Measurements from ENCODE around the gene KCTD13. TPM values are rescaled to one million over a fixed set of nuclear protein-coding genes. Genes with fewer than 3 reads are reported as not detected.
A peak's percentile ranks its signal among the peaks of the same experiment; 100 is the strongest.

Gene KCTD13
- total RNA-seq, 1 experiment from 2014 or later: 18.3 TPM

GRCh38 chr16:29899516-29900101 is 26.4 kb downstream of the KCTD13 start, which contains the start of gene SEZ6L2:
TSS of gene SEZ6L2 (minus strand) at chr16:29899550. CDS start at chr16:29899019, 531 bp downstream.
- Histone ChIP-seq H3K23me2 (ENCODE audit: insufficient read length, low read depth, low read length, poor library complexity, severe bottlenecking) (peaks cover 25% of the 10 kb centered on the region), H3K27me3 (ENCODE audit: insufficient read depth, low read length) (no peaks in the 10 kb centered on the region), H2BK15ac (ENCODE audit: low read depth, low read length) (no peak within 1 kb of the TSS), H2BK5ac (ENCODE audit: insufficient read length, low read length) (no peak within 1 kb of the TSS), H3K27ac (ENCODE audit: insufficient read length, low read depth, low read length) (no peak within 1 kb of the TSS), H3K4me1 (ENCODE audit: insufficient read depth, low read length) (peaks cover 2% of the 10 kb centered on the region), H3K79me2 (ENCODE audit: insufficient read depth, low read length) (no peaks in the 10 kb centered on the region; the same call in 1 of the 2 replicates), H3K56ac (ENCODE audit: insufficient read length, low read depth, low read length) (no peak within 1 kb of the TSS), H2BK20ac (ENCODE audit: low read depth, low read length, poor library complexity, severe bottlenecking) (no peak within 1 kb of the TSS), H4K20me1 (ENCODE audit: control insufficient read depth, insufficient read depth, insufficient read length) (no peaks in the 10 kb centered on the region), H4K8ac (replicated peaks; ENCODE audit: insufficient read length, low read depth, low read length) (no peak within 1 kb of the TSS), H3K4ac (ENCODE audit: low read depth, low read length) (no peak within 1 kb of the TSS), H3K4me2 (ENCODE audit: insufficient read depth, insufficient read length, low read length) (peak within 1 kb of the TSS; percentile 96), H3K14ac (ENCODE audit: insufficient read depth, low read length) (peak within 1 kb of the TSS; percentile 16; the same call in 1 of the 2 replicates), H2AFZ (ENCODE audit: low read length) (no peak within 1 kb of the TSS), H3K23ac (ENCODE audit: insufficient read length, low read depth, low read length) (no peak within 1 kb of the TSS), H2AK5ac (ENCODE audit: insufficient read length, low read length) (no peak within 1 kb of the TSS), H2BK120ac (ENCODE audit: low read depth, low read length, poor library complexity, severe bottlenecking) (no peak within 1 kb of the TSS), H3K18ac (ENCODE audit: insufficient read length, low read depth, low read length) (peak within 1 kb of the TSS; percentile 71), H4K5ac (ENCODE audit: insufficient read length, low read depth, low read length) (no peak within 1 kb of the TSS), H4K91ac (ENCODE audit: insufficient read length, low read depth, low read length) (no peak within 1 kb of the TSS), H2BK12ac (ENCODE audit: insufficient read length, low read depth, low read length) (no peak within 1 kb of the TSS), H3K9me3 (ENCODE audit: control insufficient read depth, low read depth, low read length) (no peaks in the 10 kb centered on the region), H3K9ac (ENCODE audit: extremely low read depth, insufficient read length, low read length) (peak within 1 kb of the TSS; percentile 65), H3K79me1 (ENCODE audit: insufficient read depth, low read depth, low read length, poor library complexity, severe bottlenecking) (peaks cover 3% of the 10 kb centered on the region), H3T11ph (ENCODE audit: low read length) (no peak within 1 kb of the TSS)
- WGBS (ENCODE audit: extremely low coverage, insufficient read length, low lambda C conversion rate): no CpG with 5 or more reads among the region's 29 CpGs
- Mint-ChIP-seq H3K27me3 (ENCODE audit: low read depth) (no peaks in the 10 kb centered on the region), H3K4me1 (peaks cover 24 to 29% of the 10 kb centered on the region in 2 experiments), H3K4me3 (peak within 1 kb of the TSS; percentile 90 to 96), H3K9me3 (no peaks in the 10 kb centered on the region; a peak in 1 of 5 replicates), H3K36me3 (ENCODE audit: insufficient read depth in 1 of 3, low read depth in 3 of 3) (peaks cover 7 to 18% (median 14%) of the 10 kb centered on the region in 3 experiments; a peak in 6 of 7 replicates), H3K27ac (peak within 1 kb of the TSS; percentile 72 to 89 (median 84); a peak in 4 of 7 replicates)
- peak; percentile 96 for DNase-seq
- TF ChIP-seq, protein P1, sequence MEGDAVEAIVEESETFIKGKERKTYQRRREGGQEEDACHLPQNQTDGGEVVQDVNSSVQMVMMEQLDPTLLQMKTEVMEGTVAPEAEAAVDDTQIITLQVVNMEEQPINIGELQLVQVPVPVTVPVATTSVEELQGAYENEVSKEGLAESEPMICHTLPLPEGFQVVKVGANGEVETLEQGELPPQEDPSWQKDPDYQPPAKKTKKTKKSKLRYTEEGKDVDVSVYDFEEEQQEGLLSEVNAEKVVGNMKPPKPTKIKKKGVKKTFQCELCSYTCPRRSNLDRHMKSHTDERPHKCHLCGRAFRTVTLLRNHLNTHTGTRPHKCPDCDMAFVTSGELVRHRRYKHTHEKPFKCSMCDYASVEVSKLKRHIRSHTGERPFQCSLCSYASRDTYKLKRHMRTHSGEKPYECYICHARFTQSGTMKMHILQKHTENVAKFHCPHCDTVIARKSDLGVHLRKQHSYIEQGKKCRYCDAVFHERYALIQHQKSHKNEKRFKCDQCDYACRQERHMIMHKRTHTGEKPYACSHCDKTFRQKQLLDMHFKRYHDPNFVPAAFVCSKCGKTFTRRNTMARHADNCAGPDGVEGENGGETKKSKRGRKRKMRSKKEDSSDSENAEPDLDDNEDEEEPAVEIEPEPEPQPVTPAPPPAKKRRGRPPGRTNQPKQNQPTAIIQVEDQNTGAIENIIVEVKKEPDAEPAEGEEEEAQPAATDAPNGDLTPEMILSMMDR (conservative IDR thresholded peaks at IDR 0.05): peak; percentile 54; the same call in 2 of the 3 replicates

All from H9 (cell line).